Neural cell (in vitro differentiated cells): ENCODE measurements around the gene ADSS1. TPM values are rescaled to one million over a fixed set of nuclear protein-coding genes. Genes with fewer than 3 reads are reported as not detected.

Source experiments
- H2AFZ ChIP-seq: fragments of 200-600, 300-800 bp; sonication (generic), shearing (Covaris generic); 2 replicates; pipeline ENCODE4 v1.6.0; 2014; ENCODE audit warnings: low read depth, mild to moderate bottlenecking, antibody characterized with exemption, low read length, moderate library complexity
- H3F3A ChIP-seq: fragments of 200-600 bp; shearing (Covaris generic); 2 replicates; pipeline ENCODE4 v1.6.1; 2016; ENCODE audit warnings: mild to moderate bottlenecking, moderate library complexity, mixed read lengths, antibody characterized with exemption, low read length; ENCODE audit not compliant: insufficient read depth, poor library complexity, severe bottlenecking
- H3K27ac ChIP-seq: fragments of 200-600, 300-800 bp; sonication (generic), shearing (Covaris generic); 2 replicates; pipeline ENCODE4 v1.5.1; 2014; ENCODE audit warnings: mild to moderate bottlenecking, low read length, moderate library complexity
- H3K27me3 ChIP-seq: fragments of 300-800, 200-600 bp; sonication (generic), shearing (Covaris generic); 2 replicates; pipeline ENCODE4 v1.6.0; 2014; ENCODE audit warnings: mild to moderate bottlenecking, low read depth, low read length, moderate library complexity; ENCODE audit not compliant: insufficient read depth
- H3K36me3 ChIP-seq: fragments of 300-800, 200-600 bp; sonication (generic), shearing (Covaris generic); 2 replicates; pipeline ENCODE4 v1.5.1; 2014; ENCODE audit warnings: mild to moderate bottlenecking, antibody characterized with exemption, low read length, moderate library complexity; ENCODE audit not compliant: insufficient read depth
- H3K4me2 ChIP-seq: fragments of 300-800, 200-600 bp; sonication (generic), shearing (Covaris generic); 2 replicates; pipeline ENCODE4 v1.6.0; 2014; ENCODE audit warnings: mild to moderate bottlenecking, low read length
- H3K4me3 ChIP-seq: fragments of 300-800, 200-600 bp; sonication (generic), shearing (Covaris generic); 2 replicates; pipeline ENCODE4 v1.5.1; 2014; ENCODE audit warnings: mild to moderate bottlenecking, low read length, moderate library complexity
- H3K79me2 ChIP-seq: fragments of 200-600 bp; shearing (Covaris generic); replicated peaks from 2 replicates; pipeline ENCODE4 v1.6.0; 2014; ENCODE audit warnings: mild to moderate bottlenecking, low read length, moderate library complexity; ENCODE audit not compliant: insufficient read depth
- H3K9ac ChIP-seq: fragments of 300-800, 200-600 bp; sonication (generic), shearing (Covaris generic); 2 replicates; pipeline ENCODE4 v1.6.1; 2016; ENCODE audit warnings: mild to moderate bottlenecking, low read length, mixed read lengths
- H3K9me2 ChIP-seq: fragments of 200-600 bp; shearing (Covaris generic); 2 replicates; pipeline ENCODE4 v1.6.1; 2016; ENCODE audit warnings: mild to moderate bottlenecking, low read length, mixed read lengths; ENCODE audit not compliant: insufficient read depth
- H3K9me3 ChIP-seq: fragments of 200-600, 300-800 bp; sonication (generic), shearing (Covaris generic); 2 replicates; pipeline ENCODE4 v1.6.1; 2016; ENCODE audit warnings: mild to moderate bottlenecking, mixed run types, low read length, moderate library complexity, mixed read lengths
- H4K20me1 ChIP-seq: fragments of 200-600 bp; shearing (Covaris generic); 2 replicates; pipeline ENCODE4 v1.6.1; 2016; ENCODE audit warnings: mild to moderate bottlenecking, mixed run types; ENCODE audit not compliant: insufficient read depth
- CTCF ChIP-seq: fragments of 450-650 bp; IDR thresholded peaks from 2 replicates; pipeline ENCODE4 v1.5.1; 2014; ENCODE audit warnings: antibody characterized with exemption, mild to moderate bottlenecking, moderate library complexity; ENCODE audit not compliant: poor library complexity, severe bottlenecking
- EP300 ChIP-seq: fragments of 450-650 bp; conservative IDR thresholded peaks from 2 replicates; pipeline ENCODE4 v1.6.1; 2014; ENCODE audit warnings: antibody characterized with exemption, mild to moderate bottlenecking, moderate library complexity; ENCODE audit not compliant: poor library complexity, severe bottlenecking
- EZH2 ChIP-seq: fragments of 200-600, 300-800 bp; shearing (Covaris generic), sonication (generic); IDR thresholded peaks from 2 replicates; pipeline ENCODE4 v1.6.1; 2014; ENCODE audit warnings: antibody characterized with exemption, low read length, borderline replicate concordance, mild to moderate bottlenecking; ENCODE audit not compliant: insufficient read depth, poor library complexity, severe bottlenecking
- MXI1 ChIP-seq: fragments of 450-650 bp; conservative IDR thresholded peaks from 2 replicates; pipeline ENCODE4 v1.6.1; 2014; ENCODE audit warnings: antibody characterized with exemption, mild to moderate bottlenecking; ENCODE audit not compliant: poor library complexity, severe bottlenecking
- POLR2AphosphoS5 ChIP-seq: IDR thresholded peaks from 2 replicates; pipeline ENCODE4 v1.6.1; 2012
- RAD21 ChIP-seq: fragments of 450-650 bp; conservative IDR thresholded peaks from 2 replicates; pipeline ENCODE4 v1.6.1; 2014; ENCODE audit warnings: antibody characterized with exemption, mild to moderate bottlenecking, moderate library complexity
- REST ChIP-seq: IDR thresholded peaks from 2 replicates; pipeline ENCODE4 v1.6.1; 2012; ENCODE audit warnings: borderline replicate concordance
- SMC3 ChIP-seq: fragments of 450-650 bp; conservative IDR thresholded peaks from 2 replicates; pipeline ENCODE4 v1.6.1; 2014; ENCODE audit warnings: antibody characterized with exemption, mild to moderate bottlenecking, moderate library complexity; ENCODE audit not compliant: poor library complexity
- TAF1 ChIP-seq: IDR thresholded peaks from 2 replicates; pipeline ENCODE4 v1.6.1; 2012; ENCODE audit warnings: low read depth
- polyA plus RNA-seq: library from polyadenylated mRNA; depleted of rRNA; stranded (reverse); fragments of >200 nt; gene quantifications from 2 replicates; pipeline ENCODE4 v1.2.3, GENCODE V29; 2014

The ADSS1 gene
- polyA plus RNA-seq, 1 donor from 2014 or later = 4.3 TPM

GRCh38 chr14:104784846-104785707 lies 61.0 kb downstream of the ADSS1 start:
- no peaks in the 10 kb centered on the region for H3K27me3 ChIP-seq
- no peak overlapping the region for H3K27ac ChIP-seq
- H4K20me1 ChIP-seq = no peaks in the 10 kb centered on the region
- H3K36me3 ChIP-seq = no peaks in the 10 kb centered on the region
- H3K9me2 ChIP-seq = no peaks in the 10 kb centered on the region
- no peak overlapping the region for H3K9ac ChIP-seq
- no peak overlapping the region for H2AFZ ChIP-seq
- no peaks in the 10 kb centered on the region for H3K79me2 ChIP-seq
- no peak overlapping the region for H3K4me3 ChIP-seq
- H3K9me3 ChIP-seq = no peaks in the 10 kb centered on the region
- H3F3A ChIP-seq = no peaks in the 10 kb centered on the region
- TF ChIP-seq CTCF (no peak), POLR2AphosphoS5 (no peak), EP300 (no peak), TAF1 (no peak), SMC3 (no peak), MXI1 (no peak), REST (no peak), RAD21 (no peak), EZH2 (no peak)
- H3K4me2 ChIP-seq = no peak overlapping the region

GRCh38 chr14:104785708-104786080 lies 61.7 kb downstream of the ADSS1 start:
- Histone ChIP-seq H3K27me3 (no peaks in the 10 kb centered on the region), H3K9me3 (no peaks in the 10 kb centered on the region), H3K4me2 (no peak overlapping the region), H3K36me3 (no peaks in the 10 kb centered on the region), H3K9ac (no peak overlapping the region), H3K9me2 (no peaks in the 10 kb centered on the region), H3F3A (no peaks in the 10 kb centered on the region), H3K27ac (no peak overlapping the region), H4K20me1 (no peaks in the 10 kb centered on the region), H3K79me2 (no peaks in the 10 kb centered on the region), H2AFZ (no peak overlapping the region), H3K4me3 (no peak overlapping the region)
- no peak for TF ChIP-seq CTCF
- TF ChIP-seq EP300 = no peak
- no peak for TF ChIP-seq EZH2
- no peak for TF ChIP-seq SMC3
- TF ChIP-seq REST = no peak
- TF ChIP-seq MXI1 = no peak
- no peak for TF ChIP-seq POLR2AphosphoS5
- TF ChIP-seq TAF1 = no peak
- no peak for TF ChIP-seq RAD21
